Endothelial cell of umbilical vein (primary cell): ENCODE data around the gene RIOK1. TPM values are rescaled to one million over a fixed set of nuclear protein-coding genes. Genes with fewer than 3 reads are reported as not detected.

Experiments used
- BruUV-seq: library from RNA; stranded (reverse); fragments of 400-500 nt; replicated peaks from 2 replicates; lab custom pipeline; 2021; lab: Mats Ljungman, UMichigan
- CTCF ChIA-PET: fragments of 300-600, 350-600 bp; sonication (Branson Sonifier 250); formaldehyde crosslinking; loops from one replicate; lab custom pipeline; 2021; ENCODE audit warnings: antibody characterized with exemption, inconsistent platforms; lab: Charles Lee
- POLR2A ChIA-PET: fragments of 300-600, 350-600 bp; sonication (Branson Sonifier 250); formaldehyde crosslinking; loops from one replicate; lab custom pipeline; 2021; ENCODE audit warnings: antibody characterized with exemption, inconsistent platforms; lab: Charles Lee
- DNase-seq: peaks from one replicate; pipeline ENCODE4 v3.0.0-alpha.2; 2011; ENCODE audit warnings: low read depth, low spot score
- FAIRE-seq: peaks from 2 replicates; lab custom pipeline; 2011; peaks lifted over from hg19 to GRCh38; lab: Jason Lieb, UNC
- H2AFZ ChIP-seq: 2 replicates; pipeline ENCODE4 v1.6.0; 2012; ENCODE audit warnings: low read depth, low read length, control low read depth, inconsistent platforms
- H3K27ac ChIP-seq: 2 replicates; pipeline ENCODE4 v1.5.1; 2011; ENCODE audit warnings: low read depth, mild to moderate bottlenecking, control low read depth, low read length, moderate library complexity; ENCODE audit not compliant: insufficient read depth
- H3K27me3 ChIP-seq, 2 experiments: 2 replicates each; pipeline versions ENCODE4 v1.6.0 to v1.6.1; 2011; ENCODE audit warnings: low read length in 2 of 2, mixed read lengths in 1 of 2; ENCODE audit not compliant: control insufficient read depth in 2 of 2, insufficient read depth in 2 of 2
- H3K36me3 ChIP-seq, 2 experiments: 2 replicates in 1 of 2; 3 replicates in 1 of 2; pipeline ENCODE4 v1.5.1; 2011; ENCODE audit warnings: low read length in 2 of 2, mild to moderate bottlenecking in 1 of 2, moderate library complexity in 1 of 2; ENCODE audit not compliant: control insufficient read depth in 2 of 2, insufficient read depth in 2 of 2; ENCODE audit errors: extremely low read depth in 1 of 2
- H3K4me1 ChIP-seq: 3 replicates; pipeline ENCODE4 v1.5.1; 2011; ENCODE audit warnings: mild to moderate bottlenecking, low read length; ENCODE audit not compliant: control insufficient read depth, insufficient read depth; ENCODE audit errors: extremely low read depth
- H3K4me2 ChIP-seq: 2 replicates; pipeline ENCODE4 v1.6.1; 2011; ENCODE audit warnings: low read length, control low read depth, mixed read lengths; ENCODE audit not compliant: insufficient read depth
- H3K4me3 ChIP-seq, 3 experiments: fragments of 200-600 bp in 1 of 3; sonication (generic), shearing (Covaris generic) in 1 of 3; replicated peaks in 1 of 3; 2 replicates each; pipeline ENCODE4 v1.5.1; 2011 to 2016; ENCODE audit warnings: control low read depth in 3 of 3, low read length in 3 of 3, mild to moderate bottlenecking in 2 of 3, inconsistent platforms in 1 of 3, low read depth in 1 of 3, moderate library complexity in 1 of 3; ENCODE audit not compliant: insufficient read depth in 1 of 3
- H3K79me2 ChIP-seq: 2 replicates; pipeline ENCODE4 v1.6.0; 2012; ENCODE audit warnings: low read length, inconsistent platforms; ENCODE audit not compliant: control insufficient read depth, insufficient read depth
- H3K9ac ChIP-seq: replicated peaks from 2 replicates; pipeline ENCODE3; 2011; ENCODE audit warnings: low read length, control low read depth; ENCODE audit not compliant: insufficient read depth; ENCODE audit errors: extremely low read depth
- H3K9me1 ChIP-seq: replicated peaks from 3 replicates; pipeline ENCODE4 v1.6.0; 2011; ENCODE audit warnings: mild to moderate bottlenecking, low read length; ENCODE audit not compliant: control insufficient read depth, insufficient read depth; ENCODE audit errors: extremely low read depth
- H3K9me3 ChIP-seq: replicated peaks from 2 replicates; pipeline ENCODE4 v1.5.1; 2012; ENCODE audit warnings: low read length, inconsistent platforms; ENCODE audit not compliant: control insufficient read depth, insufficient read depth
- H4K20me1 ChIP-seq: replicated peaks from 2 replicates; pipeline ENCODE3; 2011; ENCODE audit warnings: mild to moderate bottlenecking, low read length; ENCODE audit not compliant: control insufficient read depth, insufficient read depth; ENCODE audit errors: extremely low read depth
- CTCF ChIP-seq, 2 donors: IDR thresholded peaks; 1 replicate in 1 of 2; 2 replicates in 1 of 2; pipeline ENCODE4 v1.5.1; 2011; ENCODE audit warnings: low read length in 2 of 2, mild to moderate bottlenecking in 2 of 2, moderate library complexity in 2 of 2, control low read depth in 1 of 2, inconsistent platforms in 1 of 2, low read depth in 1 of 2; ENCODE audit not compliant: insufficient read depth in 1 of 2; ENCODE audit errors: extremely low read depth in 1 of 2
- EZH2 ChIP-seq: IDR thresholded peaks from 2 replicates; pipeline ENCODE4 v1.6.1; 2012; ENCODE audit warnings: borderline replicate concordance, low read depth, mild to moderate bottlenecking, moderate library complexity, low read length, inconsistent platforms; ENCODE audit not compliant: severe bottlenecking
- FOS ChIP-seq: IDR thresholded peaks from 2 replicates; pipeline ENCODE4 v1.6.1; 2011; ENCODE audit warnings: mild to moderate bottlenecking, low read length, moderate library complexity, borderline replicate concordance; ENCODE audit not compliant: insufficient read depth
- GATA2 ChIP-seq: IDR thresholded peaks from 2 replicates; pipeline ENCODE4 v1.7.0; 2011; ENCODE audit warnings: low read depth, mild to moderate bottlenecking, moderate library complexity, mixed read lengths, low read length; ENCODE audit not compliant: insufficient read length, insufficient read depth
- JUN ChIP-seq: IDR thresholded peaks from 2 replicates; pipeline ENCODE4 v1.6.1; 2011; ENCODE audit warnings: borderline replicate concordance, low read depth; ENCODE audit not compliant: insufficient read length, insufficient read depth
- MAX ChIP-seq: IDR thresholded peaks from 2 replicates; pipeline ENCODE4 v1.6.1; 2011; ENCODE audit not compliant: insufficient read depth, insufficient read length
- MYC ChIP-seq: IDR thresholded peaks from one replicate; pipeline ENCODE4 v1.6.1; 2011; ENCODE audit warnings: mild to moderate bottlenecking, low read depth, low read length
- POLR2A ChIP-seq: IDR thresholded peaks from 2 replicates; pipeline ENCODE4 v1.6.1; 2012; ENCODE audit warnings: low read depth, mild to moderate bottlenecking, control low read depth, low read length
- POLR2AphosphoS5 ChIP-seq: IDR thresholded peaks from 2 replicates; pipeline ENCODE4 v1.6.1; 2012; ENCODE audit warnings: low read depth, mild to moderate bottlenecking, control low read depth, low read length, moderate library complexity; ENCODE audit not compliant: insufficient read depth
- dilution Hi-C: fragments of 300-500 bp; cut with MboI; formaldehyde crosslinking; loops from one replicate; pipeline ENCODE4 v1.15.0; 2019; ENCODE audit warnings: low sequenced_read_pairs; ENCODE audit not compliant: extremely low pct_ligation_motif_present
- intact Hi-C: fragments of 100-400 bp; cut with micrococcal nuclease; formaldehyde crosslinking; loops from one replicate; pipeline ENCODE4 v1.10.0; 2022
- polyA plus RNA-seq, 4 experiments: library from polyadenylated mRNA; depleted of rRNA in 3 of 4; stranded (reverse) in 3 of 4; unstranded in 1 of 4; fragments of >200 nt; gene quantifications; 2 replicates each; pipeline versions ENCODE4 v1.2.1 to v1.2.3, GENCODE V29; 2011 to 2012; ENCODE audit warnings: missing spikeins in 1 of 4
- total RNA-seq: library from RNA; stranded (reverse); gene quantifications from 2 replicates; pipeline ENCODE4 v1.2.3, GENCODE V29; 2021

RIOK1 gene
- total and polyA plus RNA-seq, 2 donors (not counting 3 experiments of a cell fraction or from before 2014, with no cell fraction given), result 9.2 to 21.4 TPM

- Histone ChIP-seq H3K79me2 (no peaks in the 10 kb centered on the region), H4K20me1 (no peaks in the 10 kb centered on the region), H3K9me1 (no peaks in the 10 kb centered on the region), H3K36me3 (no peaks in the 10 kb centered on the region), H3K9me3 (no peaks in the 10 kb centered on the region), H3K27ac (no peak overlapping the region), H3K4me3 (no peak overlapping the region), H3K4me2 (no peak overlapping the region), H3K4me1 (no peaks in the 10 kb centered on the region), H3K27me3 (no peaks in the 10 kb centered on the region), H3K9ac (no peak overlapping the region), H2AFZ (no peak overlapping the region)
- CTCF ChIA-PET, result no interaction called here
- FAIRE-seq (no peak), DNase-seq (no peak)
- POLR2A ChIA-PET, result interaction anchor here (0.6 kb wide), 1 partner anchor 41 kb away, joined by 3 read pairs; no protein-coding TSS in a partner anchor
- BruUV-seq, result no TSS peak
- intact Hi-C loops, result no loop called here
- dilution Hi-C loops, result no loop called here
- TF ChIP-seq FOS (no peak), MAX (no peak), MYC (no peak), POLR2A (no peak), GATA2 (no peak)
These were observed 49.6 kb downstream of the RIOK1 start for GRCh38 chr6:7439228-7439627.

- dilution Hi-C loops, result no loop called here
- no peak overlapping the region for H3K4me2 ChIP-seq
- no peaks in the 10 kb centered on the region for H4K20me1 ChIP-seq
- H3K36me3 ChIP-seq, result no peaks in the 10 kb centered on the region
- FAIRE-seq (no peak), DNase-seq (no peak)
- H3K4me3 ChIP-seq, result no peak overlapping the region
- no peaks in the 10 kb centered on the region for H3K9me3 ChIP-seq
- H3K9me1 ChIP-seq, result no peaks in the 10 kb centered on the region
- ChIA-PET POLR2A (no interaction called here), CTCF (no interaction called here)
- no peaks in the 10 kb centered on the region for H3K4me1 ChIP-seq
- intact Hi-C loops, result no loop called here
- no peak overlapping the region for H3K9ac ChIP-seq
- no peaks in the 10 kb centered on the region for H3K79me2 ChIP-seq
- H2AFZ ChIP-seq, result no peak overlapping the region
- TF ChIP-seq CTCF (IDR thresholded peaks at IDR 0.05; ENCODE audit: extremely low read depth in 1 of 2, insufficient read depth in 1 of 2, low read depth in 1 of 2, low read length in 2 of 2), result no peak
- TF ChIP-seq FOS, result no peak
- no peak for TF ChIP-seq EZH2
- no peak for TF ChIP-seq POLR2AphosphoS5
- TF ChIP-seq MAX, result no peak
- TF ChIP-seq MYC, result no peak
- no peak for TF ChIP-seq JUN
- no peak for TF ChIP-seq POLR2A
- no peak for TF ChIP-seq GATA2
- H3K27me3 ChIP-seq, result no peaks in the 10 kb centered on the region
- BruUV-seq, result no TSS peak
- no peak overlapping the region for H3K27ac ChIP-seq
These were observed 50.9 kb downstream of the RIOK1 start for GRCh38 chr6:7440476-7440875.
